Neural cell (in vitro differentiated cells): ENCODE results near the gene UMPS. TPM values are rescaled to one million over a fixed set of nuclear protein-coding genes. Genes with fewer than 3 reads are reported as not detected.

Source experiments
- H2AFZ ChIP-seq: fragments of 200-600, 300-800 bp; sonication (generic), shearing (Covaris generic); 2 replicates; pipeline ENCODE4 v1.6.0; 2014; ENCODE audit warnings: low read depth, mild to moderate bottlenecking, antibody characterized with exemption, low read length, moderate library complexity
- H3F3A ChIP-seq: fragments of 200-600 bp; shearing (Covaris generic); 2 replicates; pipeline ENCODE4 v1.6.1; 2016; ENCODE audit warnings: mild to moderate bottlenecking, moderate library complexity, mixed read lengths, antibody characterized with exemption, low read length; ENCODE audit not compliant: insufficient read depth, poor library complexity, severe bottlenecking
- H3K27ac ChIP-seq: fragments of 200-600, 300-800 bp; sonication (generic), shearing (Covaris generic); 2 replicates; pipeline ENCODE4 v1.5.1; 2014; ENCODE audit warnings: mild to moderate bottlenecking, low read length, moderate library complexity
- H3K27me3 ChIP-seq: fragments of 300-800, 200-600 bp; sonication (generic), shearing (Covaris generic); 2 replicates; pipeline ENCODE4 v1.6.0; 2014; ENCODE audit warnings: mild to moderate bottlenecking, low read depth, low read length, moderate library complexity; ENCODE audit not compliant: insufficient read depth
- H3K36me3 ChIP-seq: fragments of 300-800, 200-600 bp; sonication (generic), shearing (Covaris generic); 2 replicates; pipeline ENCODE4 v1.5.1; 2014; ENCODE audit warnings: mild to moderate bottlenecking, antibody characterized with exemption, low read length, moderate library complexity; ENCODE audit not compliant: insufficient read depth
- H3K4me2 ChIP-seq: fragments of 300-800, 200-600 bp; sonication (generic), shearing (Covaris generic); 2 replicates; pipeline ENCODE4 v1.6.0; 2014; ENCODE audit warnings: mild to moderate bottlenecking, low read length
- H3K4me3 ChIP-seq: fragments of 300-800, 200-600 bp; sonication (generic), shearing (Covaris generic); 2 replicates; pipeline ENCODE4 v1.5.1; 2014; ENCODE audit warnings: mild to moderate bottlenecking, low read length, moderate library complexity
- H3K79me2 ChIP-seq: fragments of 200-600 bp; shearing (Covaris generic); replicated peaks from 2 replicates; pipeline ENCODE4 v1.6.0; 2014; ENCODE audit warnings: mild to moderate bottlenecking, low read length, moderate library complexity; ENCODE audit not compliant: insufficient read depth
- H3K9ac ChIP-seq: fragments of 300-800, 200-600 bp; sonication (generic), shearing (Covaris generic); 2 replicates; pipeline ENCODE4 v1.6.1; 2016; ENCODE audit warnings: mild to moderate bottlenecking, low read length, mixed read lengths
- H3K9me2 ChIP-seq: fragments of 200-600 bp; shearing (Covaris generic); 2 replicates; pipeline ENCODE4 v1.6.1; 2016; ENCODE audit warnings: mild to moderate bottlenecking, low read length, mixed read lengths; ENCODE audit not compliant: insufficient read depth
- H3K9me3 ChIP-seq: fragments of 200-600, 300-800 bp; sonication (generic), shearing (Covaris generic); 2 replicates; pipeline ENCODE4 v1.6.1; 2016; ENCODE audit warnings: mild to moderate bottlenecking, mixed run types, low read length, moderate library complexity, mixed read lengths
- H4K20me1 ChIP-seq: fragments of 200-600 bp; shearing (Covaris generic); 2 replicates; pipeline ENCODE4 v1.6.1; 2016; ENCODE audit warnings: mild to moderate bottlenecking, mixed run types; ENCODE audit not compliant: insufficient read depth
- CTCF ChIP-seq: fragments of 450-650 bp; IDR thresholded peaks from 2 replicates; pipeline ENCODE4 v1.5.1; 2014; ENCODE audit warnings: antibody characterized with exemption, mild to moderate bottlenecking, moderate library complexity; ENCODE audit not compliant: poor library complexity, severe bottlenecking
- EP300 ChIP-seq: fragments of 450-650 bp; conservative IDR thresholded peaks from 2 replicates; pipeline ENCODE4 v1.6.1; 2014; ENCODE audit warnings: antibody characterized with exemption, mild to moderate bottlenecking, moderate library complexity; ENCODE audit not compliant: poor library complexity, severe bottlenecking
- EZH2 ChIP-seq: fragments of 200-600, 300-800 bp; shearing (Covaris generic), sonication (generic); IDR thresholded peaks from 2 replicates; pipeline ENCODE4 v1.6.1; 2014; ENCODE audit warnings: antibody characterized with exemption, low read length, borderline replicate concordance, mild to moderate bottlenecking; ENCODE audit not compliant: insufficient read depth, poor library complexity, severe bottlenecking
- MXI1 ChIP-seq: fragments of 450-650 bp; conservative IDR thresholded peaks from 2 replicates; pipeline ENCODE4 v1.6.1; 2014; ENCODE audit warnings: antibody characterized with exemption, mild to moderate bottlenecking; ENCODE audit not compliant: poor library complexity, severe bottlenecking
- POLR2AphosphoS5 ChIP-seq: IDR thresholded peaks from 2 replicates; pipeline ENCODE4 v1.6.1; 2012
- RAD21 ChIP-seq: fragments of 450-650 bp; conservative IDR thresholded peaks from 2 replicates; pipeline ENCODE4 v1.6.1; 2014; ENCODE audit warnings: antibody characterized with exemption, mild to moderate bottlenecking, moderate library complexity
- REST ChIP-seq: IDR thresholded peaks from 2 replicates; pipeline ENCODE4 v1.6.1; 2012; ENCODE audit warnings: borderline replicate concordance
- SMC3 ChIP-seq: fragments of 450-650 bp; conservative IDR thresholded peaks from 2 replicates; pipeline ENCODE4 v1.6.1; 2014; ENCODE audit warnings: antibody characterized with exemption, mild to moderate bottlenecking, moderate library complexity; ENCODE audit not compliant: poor library complexity
- TAF1 ChIP-seq: IDR thresholded peaks from 2 replicates; pipeline ENCODE4 v1.6.1; 2012; ENCODE audit warnings: low read depth
- polyA plus RNA-seq: library from polyadenylated mRNA; depleted of rRNA; stranded (reverse); fragments of >200 nt; gene quantifications from 2 replicates; pipeline ENCODE4 v1.2.3, GENCODE V29; 2014

Gene UMPS
- polyA plus RNA-seq, 1 donor from 2014 or later = 22.5 TPM

GRCh38 chr3:124793054-124793739, 62.9 kb downstream of the UMPS start:
- H3K27me3 ChIP-seq = no peaks in the 10 kb centered on the region
- TF ChIP-seq REST (no peak), TAF1 (no peak), RAD21 (no peak)
- no peak overlapping the region for H3K27ac ChIP-seq
- no peaks in the 10 kb centered on the region for H3K79me2 ChIP-seq
- no peak overlapping the region for H3K9ac ChIP-seq
- H3K9me3 ChIP-seq = no peaks in the 10 kb centered on the region
- no peaks in the 10 kb centered on the region for H3K36me3 ChIP-seq
- no peak overlapping the region for H3K4me2 ChIP-seq
- no peaks in the 10 kb centered on the region for H3F3A ChIP-seq
- no peak overlapping the region for H3K4me3 ChIP-seq
- H4K20me1 ChIP-seq = no peaks in the 10 kb centered on the region
- H2AFZ ChIP-seq = no peak overlapping the region
- H3K9me2 ChIP-seq = no peaks in the 10 kb centered on the region

- no peaks in the 10 kb centered on the region for H3F3A ChIP-seq
- no peaks in the 10 kb centered on the region for H3K36me3 ChIP-seq
- H3K79me2 ChIP-seq = no peaks in the 10 kb centered on the region
- H4K20me1 ChIP-seq = no peaks in the 10 kb centered on the region
- H3K27me3 ChIP-seq = no peaks in the 10 kb centered on the region
- H3K27ac ChIP-seq = no peak overlapping the region
- H3K4me2 ChIP-seq = no peak overlapping the region
- H3K9me3 ChIP-seq = no peaks in the 10 kb centered on the region
- H3K4me3 ChIP-seq = no peak overlapping the region
- TF ChIP-seq MXI1 = no peak
- TF ChIP-seq RAD21 = no peak
- no peak for TF ChIP-seq EP300
- TF ChIP-seq SMC3 = no peak
- TF ChIP-seq EZH2 = no peak
- TF ChIP-seq REST = no peak
- no peak for TF ChIP-seq POLR2AphosphoS5
- no peak for TF ChIP-seq CTCF
- no peak for TF ChIP-seq TAF1
- H3K9ac ChIP-seq = no peak overlapping the region
- H3K9me2 ChIP-seq = no peaks in the 10 kb centered on the region
- no peak overlapping the region for H2AFZ ChIP-seq
Observed at GRCh38 chr3:124796477-124796876, 66.2 kb downstream of the UMPS start.
